DMS53 treated with DMSO at 0.1 percent for 48 hours (cell line): ENCODE data around the gene RBM5.
"Not testable (repeated sequence)": the region's sequence is repeated elsewhere in the genome, so short reads cannot be mapped to it uniquely, and the experiment has no call there.

ENCODE experiments used
- DNase-seq: peaks from one replicate; lab custom pipeline; 2025; ENCODE audit not compliant: unreplicated experiment; lab: John Stamatoyannopoulos, UW

The RBM5 gene

DNA sequence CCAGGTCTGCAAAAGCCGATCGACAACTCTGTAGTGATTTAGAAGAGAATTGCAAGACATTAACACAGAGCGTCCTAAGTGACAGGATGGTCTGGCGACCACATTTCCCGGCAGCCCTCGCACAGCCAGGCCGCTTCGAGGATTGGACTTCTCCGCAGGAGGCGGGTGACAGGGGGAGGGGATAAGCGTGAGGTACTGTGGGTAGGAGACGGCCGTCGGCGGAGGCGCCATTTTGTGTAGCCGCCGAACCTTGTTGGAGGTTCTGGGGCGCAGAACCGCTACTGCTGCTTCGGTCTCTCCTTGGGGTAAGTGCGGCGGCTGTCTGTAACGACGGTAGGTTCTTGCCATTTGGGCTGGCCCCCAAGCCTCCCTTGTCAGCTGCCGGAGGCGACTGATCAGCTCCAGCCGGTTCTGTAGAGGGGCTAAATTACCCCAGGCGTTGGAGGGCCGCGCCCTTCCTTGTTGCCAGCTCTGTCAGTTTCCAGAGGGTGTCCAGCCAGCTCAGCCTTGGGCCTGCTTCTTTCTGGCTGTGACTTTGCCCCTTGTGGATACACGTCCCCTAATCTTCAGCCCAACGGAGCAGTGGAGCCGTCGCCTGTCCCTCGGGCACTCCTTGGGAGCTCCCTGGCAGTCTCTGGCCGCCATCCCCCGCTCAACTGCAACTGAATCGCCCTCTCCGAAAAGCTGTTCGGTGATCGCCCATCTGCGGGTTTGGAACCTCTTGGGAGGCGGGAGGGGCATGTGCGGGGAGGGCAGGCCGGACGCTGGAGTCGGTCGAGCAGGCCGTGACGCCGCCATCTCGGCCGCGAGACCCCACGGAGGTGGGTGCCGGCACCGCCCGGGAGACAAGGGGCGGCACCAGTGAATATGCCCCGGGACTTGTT is at the start of gene RBM5:
Gene RBM5 (plus strand): TSS at position 195 of the 884 bp plus-strand sequence. CDS start 1,516 bp downstream, outside the sequence.
- peak; percentile 36 for DNase-seq

DNA sequence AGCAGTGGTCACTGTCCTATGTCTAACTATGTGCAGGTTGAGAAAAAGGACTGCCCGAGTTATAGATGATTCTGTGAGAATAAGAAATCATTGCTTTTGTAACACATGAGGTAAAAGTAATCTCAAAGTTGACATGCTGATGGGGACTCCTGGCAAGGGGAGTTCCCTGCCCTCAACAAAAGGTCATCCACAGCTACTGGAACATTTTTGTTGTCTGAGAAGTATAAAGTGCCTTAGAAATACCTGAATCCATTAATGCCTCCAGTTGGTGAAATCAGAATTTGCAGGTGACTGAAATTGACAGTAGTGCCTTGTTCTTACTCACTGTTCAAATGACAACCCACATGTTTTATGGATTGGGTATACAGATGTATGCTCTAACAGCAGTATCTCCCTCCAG is 43.7 kb upstream of the RBM5 start:
- no peak for DNase-seq

DNA sequence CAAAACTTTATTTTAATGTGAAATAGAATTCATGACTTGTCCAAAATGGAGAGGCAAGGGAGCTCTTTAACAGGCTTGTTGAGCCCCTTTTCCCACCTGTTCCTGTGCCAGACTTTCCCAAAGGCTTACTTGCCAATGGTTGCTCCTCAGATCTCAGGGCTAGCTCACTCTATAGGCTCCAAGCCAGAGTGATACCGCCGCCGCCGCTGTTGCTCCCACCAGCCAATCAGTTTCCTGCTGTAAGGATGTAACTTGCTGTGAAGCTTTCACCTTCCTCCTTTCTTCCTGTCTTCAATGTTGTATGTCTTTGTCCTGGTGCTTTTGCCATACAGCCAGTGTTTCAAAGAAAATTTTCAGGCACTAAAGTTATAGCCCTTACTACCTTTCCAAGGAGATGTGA is 41.3 kb upstream of the RBM5 start:
- DNase-seq = no peak

DNA sequence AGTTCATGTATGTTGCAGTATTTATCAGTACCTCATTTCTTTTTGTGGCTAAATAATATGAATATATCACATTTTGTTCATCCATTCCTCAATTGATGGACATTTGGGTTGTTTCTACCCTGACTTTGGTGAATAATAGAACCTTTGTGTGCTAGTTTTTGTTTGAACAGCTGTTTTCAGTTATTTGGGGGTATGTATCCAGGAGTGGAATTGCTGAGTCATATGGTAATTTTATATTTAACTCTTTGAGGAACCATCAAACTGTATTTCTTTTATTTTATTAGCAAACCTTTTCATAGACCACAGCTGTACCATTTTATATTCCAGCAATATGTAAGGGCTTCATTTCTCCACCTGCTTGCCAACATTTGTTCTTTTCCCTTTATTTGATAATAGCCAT is 38.4 kb upstream of the RBM5 start:
- no peak for DNase-seq

DNA sequence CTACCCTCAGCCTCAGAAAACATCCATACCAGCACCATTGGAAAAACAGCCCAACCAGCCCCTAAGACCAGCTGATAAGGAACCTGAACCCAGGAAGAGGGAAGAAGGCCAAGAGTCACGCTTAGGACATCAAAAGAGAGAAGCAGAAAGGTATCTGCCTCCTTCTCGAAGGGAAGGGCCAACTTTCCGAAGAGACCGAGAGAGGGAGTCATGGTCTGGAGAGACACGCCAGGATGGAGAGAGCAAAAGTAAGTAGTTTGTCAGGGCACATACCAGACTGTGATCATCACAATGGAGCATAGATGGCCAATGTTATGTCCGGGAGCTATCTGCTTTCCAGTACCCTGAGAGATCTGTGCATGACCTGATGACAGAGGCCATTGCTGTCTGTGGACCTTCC is 31.0 kb upstream of the RBM5 start:
- no peak for DNase-seq

DNA sequence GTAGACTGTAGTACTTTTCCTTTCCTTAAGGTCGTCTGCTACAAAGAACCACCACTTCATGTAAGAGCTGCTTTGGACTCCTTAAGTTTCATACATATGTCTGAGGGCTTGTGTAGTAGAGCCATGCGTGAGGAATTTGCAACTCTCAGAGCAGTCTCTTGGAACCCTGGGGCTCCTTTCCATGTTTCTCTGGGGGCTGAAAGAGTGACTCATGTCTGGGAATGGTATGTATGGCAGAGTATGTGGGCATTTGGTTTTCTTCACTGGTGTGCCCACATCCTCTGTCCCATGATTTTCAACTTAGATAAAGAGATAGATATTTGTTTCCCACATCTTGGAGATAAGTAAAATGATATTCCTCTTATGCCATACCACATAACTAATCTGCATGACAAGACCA is 20.6 kb upstream of the RBM5 start:
- no peak for DNase-seq

DNA sequence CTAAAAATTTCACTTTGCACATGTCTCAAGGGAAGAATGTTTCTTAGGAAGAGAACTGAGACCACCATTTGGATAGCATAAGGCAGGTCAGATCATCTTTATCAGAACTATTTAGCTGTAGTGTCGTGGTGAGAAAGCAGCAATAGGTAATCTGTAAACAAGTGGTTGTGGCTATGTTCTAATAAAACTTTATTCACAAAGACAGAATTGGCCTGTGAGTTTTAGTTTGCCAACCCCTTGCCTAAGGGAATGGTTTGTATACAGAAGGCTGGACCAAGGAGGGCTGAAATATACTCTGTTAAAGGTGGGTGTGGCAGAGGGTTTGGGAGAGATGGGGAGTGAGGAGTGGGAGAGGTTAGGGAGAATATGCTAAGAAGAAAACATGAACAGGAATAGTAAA is 10.6 kb upstream of the RBM5 start:
- no peak for DNase-seq

DNA sequence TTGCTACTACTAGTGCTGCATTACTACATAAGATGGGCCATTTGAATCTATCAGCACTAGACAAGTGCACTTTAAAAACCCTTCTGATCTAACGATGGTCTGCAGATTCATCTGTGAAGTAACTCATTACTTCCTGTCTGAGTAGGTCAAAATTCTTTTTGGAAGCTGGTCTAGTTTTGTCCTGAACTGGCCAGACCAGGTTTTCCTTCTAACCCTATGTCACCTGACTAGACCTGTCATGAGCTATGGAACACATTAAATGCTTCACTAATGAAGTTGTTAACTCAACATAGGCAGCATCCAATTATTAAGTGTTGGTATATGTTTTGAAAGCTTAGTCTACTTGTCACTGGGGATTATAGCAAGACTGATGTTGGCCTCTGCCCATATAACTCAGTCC is 10.1 kb upstream of the RBM5 start:
- DNase-seq = no peak

DNA sequence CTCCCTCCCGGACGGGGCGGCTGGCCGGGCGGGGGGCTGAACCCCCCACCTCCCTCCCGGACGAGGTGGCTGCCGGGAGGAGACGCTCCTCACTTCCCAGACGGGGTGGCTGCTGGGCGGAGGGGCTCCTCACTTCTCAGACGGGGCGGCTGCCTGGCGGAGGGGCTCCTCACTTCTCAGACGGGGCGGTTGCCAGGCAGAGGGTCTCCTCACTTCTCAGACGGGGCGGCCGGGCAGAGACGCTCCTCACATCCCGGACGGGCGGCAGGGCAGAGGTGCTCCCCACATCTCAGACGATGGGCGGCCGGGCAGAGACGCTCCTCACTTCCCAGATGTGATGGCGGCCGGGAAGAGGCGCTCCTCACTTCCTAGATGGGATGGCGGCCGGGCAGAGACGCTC is 3.8 kb upstream of the RBM5 start:
- DNase-seq = not testable (repeated sequence)

DNA sequence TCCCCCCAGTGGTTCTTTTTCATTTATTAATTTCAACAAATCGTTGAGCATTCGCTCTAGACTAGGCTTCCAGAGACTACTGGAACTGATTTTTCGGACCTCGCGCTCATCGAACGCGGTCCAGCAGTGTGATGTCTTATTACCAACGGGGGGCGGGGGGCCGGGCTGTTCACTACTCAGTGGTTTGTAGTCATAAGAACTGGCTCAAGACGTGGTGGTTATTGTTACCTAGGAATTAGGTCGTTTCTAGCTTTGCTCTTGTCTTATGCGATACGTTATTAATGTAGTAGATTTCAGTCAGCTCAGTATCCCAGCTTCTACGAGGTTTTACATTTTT is 858 bp downstream of the RBM5 start:
- no peak for DNase-seq

DNA sequence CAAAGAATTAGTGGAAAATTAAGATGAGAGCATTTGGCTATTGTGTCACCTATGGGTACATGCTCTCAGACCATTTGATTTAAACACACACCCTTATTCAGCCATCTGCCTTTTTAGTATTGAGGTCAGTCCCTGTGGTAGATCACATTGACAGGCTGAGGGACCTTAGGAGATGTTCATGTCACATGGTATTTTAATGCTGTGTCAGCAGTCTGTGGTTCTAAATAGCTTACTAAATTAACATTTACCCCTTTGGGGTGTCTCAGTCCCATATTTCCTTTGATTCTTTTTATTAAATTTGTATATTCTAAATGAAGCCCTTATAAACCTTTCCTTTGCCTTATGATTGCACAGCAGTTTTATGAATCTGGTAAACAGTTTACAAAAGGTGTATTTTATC is 2.3 kb downstream of the RBM5 start:
- no peak for DNase-seq

DNA sequence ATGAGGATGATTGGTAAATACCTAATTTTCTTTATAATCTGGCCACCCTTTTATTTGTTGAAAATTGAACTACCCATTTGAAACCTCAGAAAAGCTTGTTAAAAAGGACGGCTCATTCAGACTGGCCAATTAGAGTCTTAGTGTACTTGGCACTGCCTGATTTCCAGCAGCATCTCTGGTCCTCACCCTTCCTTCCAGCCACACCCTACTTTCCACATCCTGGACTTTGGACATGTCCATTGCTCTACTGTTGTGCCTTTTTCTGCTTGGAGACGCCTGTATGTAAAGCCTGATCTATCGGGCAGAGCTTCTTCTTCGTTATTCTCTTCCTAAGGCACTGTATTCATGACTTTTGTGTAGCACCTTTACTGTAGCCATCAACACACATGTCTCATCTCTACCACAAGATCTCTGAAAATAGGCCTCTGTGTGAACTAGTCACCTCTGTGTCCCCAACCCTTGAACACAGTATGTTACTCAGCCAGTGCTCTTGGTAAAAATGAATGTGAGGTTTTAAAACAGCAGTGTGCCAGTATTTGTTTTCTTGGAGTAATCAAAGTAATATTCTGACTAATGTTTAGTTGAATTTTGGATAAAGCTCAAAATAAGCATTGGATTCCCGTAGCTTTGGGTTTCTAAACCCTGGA is 6.8 kb downstream of the RBM5 start:
- DNase-seq = no peak

DNA sequence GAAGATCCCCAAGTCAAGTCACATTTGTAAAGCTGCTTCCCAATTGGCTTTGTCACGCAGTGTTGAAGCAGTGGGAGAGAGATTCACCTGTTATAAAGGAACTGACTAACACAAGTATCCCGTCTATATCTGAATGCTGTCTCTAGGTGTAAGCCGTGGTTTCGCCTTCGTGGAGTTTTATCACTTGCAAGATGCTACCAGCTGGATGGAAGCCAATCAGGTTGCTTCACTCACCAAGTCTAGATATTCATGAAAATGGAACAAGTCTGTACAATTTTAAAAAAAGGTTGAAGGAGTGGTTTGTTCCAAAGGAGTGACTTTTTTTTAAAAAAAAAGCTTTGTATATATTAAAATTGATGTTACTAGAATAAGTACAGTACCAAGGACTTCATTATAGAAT is 11.7 kb downstream of the RBM5 start:
- DNase-seq = no peak

DNA sequence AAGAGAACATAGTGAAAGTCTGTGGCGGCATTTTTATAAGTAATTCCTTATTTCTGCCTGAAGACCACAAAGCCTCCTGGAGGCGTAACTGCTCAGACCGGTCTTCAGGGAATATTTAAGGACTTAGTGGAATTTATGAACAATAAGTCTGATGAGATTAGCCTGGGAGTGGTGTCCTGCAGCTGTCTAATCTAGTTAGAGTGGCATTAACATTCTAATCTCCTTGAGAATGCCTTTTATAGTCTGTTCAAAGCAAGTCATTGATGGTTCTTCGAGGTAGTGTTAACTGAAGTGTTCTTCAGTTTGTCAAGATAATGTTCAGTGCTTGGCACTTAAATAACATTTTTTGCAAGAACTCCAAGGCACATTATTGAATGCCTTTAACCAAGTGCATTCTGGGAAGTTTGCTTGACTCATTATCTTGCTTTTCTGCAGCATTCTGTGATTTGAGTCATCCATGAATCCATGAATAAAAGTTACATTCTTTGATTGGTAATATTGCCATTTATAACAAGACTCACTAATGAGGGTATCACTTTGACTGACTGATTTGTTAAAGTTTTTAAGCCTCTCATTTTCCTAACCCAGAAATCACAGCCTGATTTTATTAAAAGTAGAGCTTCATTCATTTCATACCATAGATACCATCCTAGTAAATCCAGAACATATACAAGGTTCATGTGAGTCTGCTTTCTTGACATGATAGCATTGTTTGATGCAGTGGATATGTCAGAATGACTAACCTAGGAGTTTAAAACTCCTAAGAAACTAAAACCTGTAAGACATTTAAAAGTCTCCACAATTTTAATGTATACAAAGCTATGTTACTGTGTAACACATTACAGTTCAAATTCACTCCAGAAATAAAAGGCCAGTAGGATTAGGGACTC is 12.5 kb downstream of the RBM5 start:
- DNase-seq = no peak

DNA sequence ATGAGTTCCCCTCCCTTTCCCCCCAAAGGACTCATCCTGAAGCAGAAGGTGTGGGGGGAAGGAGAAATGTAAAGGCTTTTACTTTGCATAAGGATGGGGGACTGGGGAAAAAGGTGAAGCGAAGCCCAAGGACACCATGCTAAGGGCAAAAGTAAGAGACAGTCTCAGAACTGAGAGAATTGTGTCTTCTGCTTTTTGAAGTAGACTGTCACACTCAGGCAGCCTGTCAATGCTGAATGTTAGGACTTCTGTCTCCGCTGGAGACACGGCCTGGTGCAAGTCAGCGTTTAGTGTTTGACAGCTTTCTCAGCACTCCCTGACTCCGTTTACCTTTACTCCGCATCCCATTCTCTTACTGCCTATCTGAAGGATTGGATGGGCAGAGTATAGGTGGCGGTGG is 13.8 kb downstream of the RBM5 start:
- DNase-seq = no peak

DNA sequence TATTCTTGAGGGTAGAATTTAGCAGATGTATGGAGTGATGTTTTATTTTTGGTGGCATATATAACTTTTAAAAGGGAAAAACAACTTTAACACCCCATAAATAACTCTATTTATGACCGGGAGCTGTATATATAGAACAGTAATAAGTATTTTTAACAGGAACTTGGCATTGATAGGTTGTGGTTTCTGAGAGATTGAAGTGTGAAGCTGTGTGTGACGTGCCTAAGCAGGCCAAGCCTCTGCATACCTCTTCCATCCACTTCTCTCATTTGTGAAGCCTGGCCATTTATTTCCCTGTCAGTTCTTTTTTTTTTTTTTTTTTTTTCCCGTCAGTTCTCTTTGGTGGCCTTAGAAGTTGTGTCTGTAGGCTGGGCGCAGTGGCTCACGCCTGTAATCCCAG is 23.0 kb downstream of the RBM5 start:
- no peak for DNase-seq

DNA sequence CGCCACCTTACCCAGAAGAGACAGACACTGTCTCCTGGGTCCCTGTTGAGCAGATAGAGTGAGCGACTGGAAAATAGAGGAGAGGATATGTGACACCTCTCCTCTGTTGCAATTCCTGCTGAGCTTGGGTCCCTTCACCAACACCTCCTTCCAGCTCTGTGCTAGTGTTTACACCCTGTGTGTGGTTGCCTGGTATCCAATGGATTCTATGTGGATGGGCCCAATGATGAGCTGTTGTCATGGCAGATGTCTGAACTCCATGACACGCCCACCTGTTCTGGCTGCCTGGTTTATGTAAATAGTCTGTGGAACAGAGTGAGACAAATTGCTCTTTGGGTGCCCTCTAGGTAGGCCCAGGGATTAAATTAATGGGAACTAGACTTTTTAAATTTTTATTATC is 23.7 kb downstream of the RBM5 start:
- DNase-seq = peak; percentile 7

DNA sequence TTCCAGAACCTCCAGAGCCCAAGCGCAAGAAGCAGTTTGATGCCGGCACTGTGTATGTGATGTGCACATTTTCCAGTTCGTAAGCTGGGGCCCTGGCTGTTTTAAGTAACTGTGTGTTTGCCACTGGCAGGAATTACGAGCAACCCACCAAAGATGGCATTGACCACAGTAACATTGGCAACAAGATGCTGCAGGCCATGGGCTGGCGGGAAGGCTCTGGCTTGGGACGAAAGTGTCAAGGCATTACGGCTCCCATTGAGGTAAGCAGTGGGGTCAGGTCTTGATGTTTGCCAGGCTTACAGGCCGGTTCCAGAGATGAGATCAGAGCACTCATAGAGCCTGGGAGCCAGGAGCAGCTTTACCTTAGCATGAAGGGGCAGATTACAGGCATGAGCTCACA is 28.4 kb downstream of the RBM5 start:
- no peak for DNase-seq

DNA sequence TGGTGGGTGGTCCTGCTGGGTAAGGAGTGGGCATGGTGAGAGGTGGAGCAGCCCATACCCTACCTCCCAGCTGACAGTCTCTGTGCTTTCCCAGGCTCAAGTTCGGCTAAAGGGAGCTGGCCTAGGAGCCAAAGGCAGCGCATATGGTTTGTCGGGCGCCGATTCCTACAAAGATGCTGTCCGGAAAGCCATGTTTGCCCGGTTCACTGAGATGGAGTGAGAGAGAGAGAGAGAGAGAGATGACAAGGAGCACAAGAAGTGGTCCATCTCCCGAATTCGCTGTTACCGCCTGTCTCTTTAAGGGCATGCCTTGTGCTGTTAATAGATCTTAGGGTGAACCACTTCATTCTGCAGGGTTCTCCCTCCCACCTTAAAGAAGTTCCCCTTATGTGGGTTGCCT is 29.5 kb downstream of the RBM5 start:
- DNase-seq = no peak

DNA sequence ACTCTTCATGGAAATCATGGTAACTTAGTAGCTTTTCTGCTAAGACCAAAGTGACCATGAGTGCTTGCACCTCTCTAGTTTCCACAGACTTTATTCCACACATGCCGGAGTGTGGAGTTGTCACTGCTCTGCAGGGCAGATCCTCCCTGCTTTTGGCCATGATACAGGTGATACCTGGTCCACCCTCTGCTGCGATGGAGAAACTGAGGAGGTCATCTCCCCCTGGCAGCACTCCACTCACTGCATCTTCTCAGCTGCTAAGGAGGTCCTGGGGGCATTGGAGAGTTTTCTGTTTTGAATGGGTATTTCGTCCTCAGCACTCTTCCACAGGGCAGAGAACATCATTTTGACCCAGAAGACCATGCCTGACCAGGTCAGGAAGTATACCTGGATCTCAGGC is 31.1 kb downstream of the RBM5 start:
- no peak for DNase-seq

DNA sequence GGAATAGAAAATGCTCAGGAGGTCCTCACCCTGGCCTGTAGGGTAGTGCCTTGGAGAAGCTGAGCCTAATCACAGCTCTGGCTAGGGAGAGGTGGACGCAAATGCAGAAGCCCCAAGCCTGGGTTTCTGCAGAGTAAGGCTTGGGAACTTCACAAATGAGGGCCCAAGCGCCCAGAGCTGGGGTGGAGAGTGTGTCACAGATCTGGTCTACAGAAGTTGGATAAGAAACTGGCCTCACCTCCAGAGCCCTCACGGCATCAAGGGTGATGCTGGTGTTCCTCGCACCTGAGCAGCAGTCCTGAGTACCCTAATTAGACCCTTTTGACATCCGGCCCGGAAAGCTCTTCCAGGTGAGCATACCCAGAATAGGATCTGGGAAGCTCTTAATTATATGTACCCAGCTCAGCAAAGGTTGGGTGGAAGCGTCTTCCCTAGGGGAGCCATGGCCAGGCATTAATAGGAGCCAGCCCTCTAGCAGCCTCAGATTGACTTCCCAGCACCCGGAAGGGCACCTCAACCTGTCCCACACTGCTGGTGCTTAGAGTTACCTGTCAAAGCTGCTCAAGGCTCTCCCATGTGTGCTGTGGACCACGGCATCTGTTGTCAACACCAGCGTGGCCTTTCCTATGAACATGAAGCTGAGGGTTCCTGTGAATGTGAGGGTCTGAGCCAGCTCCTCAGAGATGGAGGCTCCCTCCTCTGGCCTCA is 31.8 kb downstream of the RBM5 start:
- DNase-seq = no peak
